ENCODE measurements around the gene ATF7IP2. TPM values are rescaled to one million over a fixed set of nuclear protein-coding genes. Genes with fewer than 3 reads are reported as not detected.

The ATF7IP2 gene
- total and polyA plus RNA-seq, 2 of the 13 experiments (the other 11 are each of a cell fraction or from before 2014, with no cell fraction given): 117 to 217 TPM

GRCh38 chr16:10521681-10522274, 135.9 kb downstream of the ATF7IP2 start (continued):
- no peak for TF ChIP-seq ZNF83 (CRISPR knock-in tag; IDR thresholded peaks at IDR 0.05; ENCODE audit: borderline replicate concordance)
- no peak for TF ChIP-seq SP2 (CRISPR knock-in tag; IDR thresholded peaks at IDR 0.05)
- TF ChIP-seq MED1 (CRISPR knock-in tag; IDR thresholded peaks at IDR 0.05): no peak
- TF ChIP-seq JARID2 (CRISPR knock-in tag; IDR thresholded peaks at IDR 0.05; ENCODE audit: insufficient replicate concordance): no peak
- TF ChIP-seq ZMAT5 (CRISPR knock-in tag; IDR thresholded peaks at IDR 0.05; ENCODE audit: borderline replicate concordance, low read depth): no peak
- TF ChIP-seq ZNF629 (CRISPR knock-in tag; conservative IDR thresholded peaks at IDR 0.05): no peak
- TF ChIP-seq CCDC6 (CRISPR knock-in tag; IDR thresholded peaks at IDR 0.05): no peak
- TF ChIP-seq ZSCAN5A (CRISPR knock-in tag; IDR thresholded peaks at IDR 0.05; ENCODE audit: borderline replicate concordance): no peak
- no peak for TF ChIP-seq ATRX (CRISPR knock-in tag; IDR thresholded peaks at IDR 0.05; ENCODE audit: borderline replicate concordance)
- TF ChIP-seq, protein P1, sequence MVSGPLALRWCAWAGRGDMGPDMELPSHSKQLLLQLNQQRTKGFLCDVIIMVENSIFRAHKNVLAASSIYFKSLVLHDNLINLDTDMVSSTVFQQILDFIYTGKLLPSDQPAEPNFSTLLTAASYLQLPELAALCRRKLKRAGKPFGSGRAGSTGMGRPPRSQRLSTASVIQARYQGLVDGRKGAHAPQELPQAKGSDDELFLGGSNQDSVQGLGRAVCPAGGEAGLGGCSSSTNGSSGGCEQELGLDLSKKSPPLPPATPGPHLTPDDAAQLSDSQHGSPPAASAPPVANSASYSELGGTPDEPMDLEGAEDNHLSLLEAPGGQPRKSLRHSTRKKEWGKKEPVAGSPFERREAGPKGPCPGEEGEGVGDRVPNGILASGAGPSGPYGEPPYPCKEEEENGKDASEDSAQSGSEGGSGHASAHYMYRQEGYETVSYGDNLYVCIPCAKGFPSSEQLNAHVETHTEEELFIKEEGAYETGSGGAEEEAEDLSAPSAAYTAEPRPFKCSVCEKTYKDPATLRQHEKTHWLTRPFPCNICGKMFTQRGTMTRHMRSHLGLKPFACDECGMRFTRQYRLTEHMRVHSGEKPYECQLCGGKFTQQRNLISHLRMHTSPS (CRISPR knock-in tag; IDR thresholded peaks at IDR 0.05; ENCODE audit: low read depth): no peak
- no peak for TF ChIP-seq ZNF670 (CRISPR knock-in tag; IDR thresholded peaks at IDR 0.05; ENCODE audit: borderline replicate concordance)
- no peak for TF ChIP-seq ZBTB7B (CRISPR knock-in tag; IDR thresholded peaks at IDR 0.05)
- TF ChIP-seq GPN1 (CRISPR knock-in tag; IDR thresholded peaks at IDR 0.05; ENCODE audit: borderline replicate concordance): no peak
- TF ChIP-seq CCAR2 (optimal IDR thresholded peaks at IDR 0.05; ENCODE audit: low read depth, low read length): no peak
- no peak for TF ChIP-seq MLLT10 (CRISPR knock-in tag; IDR thresholded peaks at IDR 0.05)
- no peak for TF ChIP-seq ZNF496 (CRISPR knock-in tag; IDR thresholded peaks at IDR 0.05; ENCODE audit: insufficient replicate concordance)
- TF ChIP-seq ELK4 (CRISPR knock-in tag; IDR thresholded peaks at IDR 0.05; ENCODE audit: borderline replicate concordance): no peak
- TF ChIP-seq, protein P2, sequence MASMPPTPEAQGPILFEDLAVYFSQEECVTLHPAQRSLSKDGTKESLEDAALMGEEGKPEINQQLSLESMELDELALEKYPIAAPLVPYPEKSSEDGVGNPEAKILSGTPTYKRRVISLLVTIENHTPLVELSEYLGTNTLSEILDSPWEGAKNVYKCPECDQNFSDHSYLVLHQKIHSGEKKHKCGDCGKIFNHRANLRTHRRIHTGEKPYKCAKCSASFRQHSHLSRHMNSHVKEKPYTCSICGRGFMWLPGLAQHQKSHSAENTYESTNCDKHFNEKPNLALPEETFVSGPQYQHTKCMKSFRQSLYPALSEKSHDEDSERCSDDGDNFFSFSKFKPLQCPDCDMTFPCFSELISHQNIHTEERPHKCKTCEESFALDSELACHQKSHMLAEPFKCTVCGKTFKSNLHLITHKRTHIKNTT (CRISPR knock-in tag; IDR thresholded peaks at IDR 0.05): no peak
- TF ChIP-seq, protein P3, sequence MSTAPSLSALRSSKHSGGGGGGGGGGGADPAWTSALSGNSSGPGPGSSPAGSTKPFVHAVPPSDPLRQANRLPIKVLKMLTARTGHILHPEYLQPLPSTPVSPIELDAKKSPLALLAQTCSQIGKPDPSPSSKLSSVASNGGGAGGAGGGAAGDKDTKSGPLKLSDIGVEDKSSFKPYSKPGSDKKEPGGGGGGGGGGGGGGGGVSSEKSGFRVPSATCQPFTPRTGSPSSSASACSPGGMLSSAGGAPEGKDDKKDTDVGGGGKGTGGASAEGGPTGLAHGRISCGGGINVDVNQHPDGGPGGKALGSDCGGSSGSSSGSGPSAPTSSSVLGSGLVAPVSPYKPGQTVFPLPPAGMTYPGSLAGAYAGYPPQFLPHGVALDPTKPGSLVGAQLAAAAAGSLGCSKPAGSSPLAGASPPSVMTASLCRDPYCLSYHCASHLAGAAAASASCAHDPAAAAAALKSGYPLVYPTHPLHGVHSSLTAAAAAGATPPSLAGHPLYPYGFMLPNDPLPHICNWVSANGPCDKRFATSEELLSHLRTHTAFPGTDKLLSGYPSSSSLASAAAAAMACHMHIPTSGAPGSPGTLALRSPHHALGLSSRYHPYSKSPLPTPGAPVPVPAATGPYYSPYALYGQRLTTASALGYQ (CRISPR knock-in tag; IDR thresholded peaks at IDR 0.05): no peak
- no peak for TF ChIP-seq JUNB (CRISPR knock-in tag; IDR thresholded peaks at IDR 0.05; ENCODE audit: borderline replicate concordance)
- no peak for TF ChIP-seq TEAD2 (CRISPR knock-in tag; IDR thresholded peaks at IDR 0.05)
- TF ChIP-seq ZNF557 (CRISPR knock-in tag; IDR thresholded peaks at IDR 0.05): no peak
